ENCODE results near the gene IFNL1.

The IFNL1 gene

GRCh38 chr19:39296055-39296645 lies at the start of gene IFNL1:
Gene IFNL1, plus strand, starts transcription at chr19:39296407. Its CDS starts 15 bp downstream, at chr19:39296422.
- H3K9me3 Mint-ChIP-seq, result no peaks in the 10 kb centered on the region
- no peak for DNase-seq
- no peak for ATAC-seq (replicated peaks)
- no peaks in the 10 kb centered on the region for H3K36me3 Mint-ChIP-seq
- peaks cover 21 to 23% of the 10 kb centered on the region in 2 donors for H3K27me3 Mint-ChIP-seq
- peaks cover 0 to 2% of the 10 kb centered on the region in 2 donors for H3K4me1 Mint-ChIP-seq
- peak within 1 kb of the TSS; percentile 42 for H3K27ac Mint-ChIP-seq
- H3K4me3 Mint-ChIP-seq, result no peak within 1 kb of the TSS

GRCh38 chr19:39246951-39247669 lies 49.1 kb upstream of the IFNL1 start:
- peaks cover 0 to 5% of the 10 kb centered on the region in 2 donors for H3K4me1 Mint-ChIP-seq
- no peak for DNase-seq
- H3K36me3 Mint-ChIP-seq, result no peaks in the 10 kb centered on the region
- no peak overlapping the region for H3K27ac Mint-ChIP-seq
- peaks cover 25 to 47% of the 10 kb centered on the region in 2 donors for H3K27me3 Mint-ChIP-seq
- no peaks in the 10 kb centered on the region for H3K9me3 Mint-ChIP-seq
- no peak overlapping the region for H3K4me3 Mint-ChIP-seq
- ATAC-seq (replicated peaks), result peak in 1 of 2 donors; percentile 52

- H3K4me1 Mint-ChIP-seq, result peaks cover 3 to 5% of the 10 kb centered on the region in 2 donors
- no peak overlapping the region for H3K27ac Mint-ChIP-seq
- no peaks in the 10 kb centered on the region for H3K9me3 Mint-ChIP-seq
- H3K36me3 Mint-ChIP-seq, result no peaks in the 10 kb centered on the region
- DNase-seq (no peak), ATAC-seq (replicated peaks) (peak in 1 of 2 donors; percentile 36)
- peaks cover 25 to 47% of the 10 kb centered on the region in 2 donors for H3K27me3 Mint-ChIP-seq
- H3K4me3 Mint-ChIP-seq, result no peak overlapping the region
These were observed 48.2 kb upstream of the IFNL1 start for GRCh38 chr19:39247701-39248664.

- Mint-ChIP-seq H3K4me3 (no peak within 1 kb of the TSS), H3K27me3 (peaks cover 25 to 45% of the 10 kb centered on the region in 2 donors), H3K4me1 (peaks cover 3 to 5% of the 10 kb centered on the region in 2 donors)
These were observed 47.4 kb upstream of the IFNL1 start, which contains the start of gene IFNL4 for GRCh38 chr19:39248806-39249205. Gene IFNL4, minus strand, starts transcription at chr19:39248856.

GRCh38 chr19:39251081-39251480 lies 45.1 kb upstream of the IFNL1 start:
- no peak overlapping the region for H3K27ac Mint-ChIP-seq
- H3K4me1 Mint-ChIP-seq, result peaks cover 3 to 5% of the 10 kb centered on the region in 2 donors
- H3K4me3 Mint-ChIP-seq, result no peak overlapping the region
- H3K9me3 Mint-ChIP-seq, result no peaks in the 10 kb centered on the region
- DNase-seq (no peak), ATAC-seq (replicated peaks) (no peak)
- no peaks in the 10 kb centered on the region for H3K36me3 Mint-ChIP-seq
- H3K27me3 Mint-ChIP-seq, result peaks cover 15 to 35% of the 10 kb centered on the region in 2 donors

More at GRCh38 chr19:39248806-39249205, 47.4 kb upstream of the IFNL1 start, which contains the start of gene IFNL4:
- no peak within 1 kb of the TSS for H3K27ac Mint-ChIP-seq
- no peaks in the 10 kb centered on the region for H3K36me3 Mint-ChIP-seq
- H3K9me3 Mint-ChIP-seq, result no peaks in the 10 kb centered on the region
- no peak for ATAC-seq (replicated peaks)
- no peak for DNase-seq

- H3K27me3 Mint-ChIP-seq, result peaks cover 15 to 37% of the 10 kb centered on the region in 2 donors
- no peak overlapping the region for H3K27ac Mint-ChIP-seq
- no peak for ATAC-seq (replicated peaks)
- peaks cover 0 to 2% of the 10 kb centered on the region in 2 donors for H3K9me3 Mint-ChIP-seq
- H3K4me1 Mint-ChIP-seq, result peaks cover 3 to 5% of the 10 kb centered on the region in 2 donors
- no peak overlapping the region for H3K4me3 Mint-ChIP-seq
- no peaks in the 10 kb centered on the region for H3K36me3 Mint-ChIP-seq
- no peak for DNase-seq
These were observed 44.4 kb upstream of the IFNL1 start for GRCh38 chr19:39251846-39252245.

- H3K4me1 Mint-ChIP-seq, result peaks cover 0 to 3% of the 10 kb centered on the region in 2 donors
- H3K4me3 Mint-ChIP-seq, result no peak overlapping the region
- H3K27ac Mint-ChIP-seq, result no peak overlapping the region
- H3K36me3 Mint-ChIP-seq, result no peaks in the 10 kb centered on the region
- no peak for DNase-seq
- peaks cover 12 to 37% of the 10 kb centered on the region in 2 donors for H3K27me3 Mint-ChIP-seq
- H3K9me3 Mint-ChIP-seq, result peaks cover 0 to 5% of the 10 kb centered on the region in 2 donors
- no peak for ATAC-seq (replicated peaks)
These were observed 43.7 kb upstream of the IFNL1 start for GRCh38 chr19:39252458-39252857.

- ATAC-seq (replicated peaks), result no peak
- DNase-seq, result no peak
- peaks cover 0 to 5% of the 10 kb centered on the region in 2 donors for H3K9me3 Mint-ChIP-seq
- no peaks in the 10 kb centered on the region for H3K36me3 Mint-ChIP-seq
- H3K27me3 Mint-ChIP-seq, result peaks cover 6 to 28% of the 10 kb centered on the region in 2 donors
- H3K4me3 Mint-ChIP-seq, result no peak overlapping the region
- peaks cover 0 to 3% of the 10 kb centered on the region in 2 donors for H3K4me1 Mint-ChIP-seq
- no peak overlapping the region for H3K27ac Mint-ChIP-seq
These were observed 42.6 kb upstream of the IFNL1 start for GRCh38 chr19:39253374-39254149.

GRCh38 chr19:39254531-39255345 lies 41.5 kb upstream of the IFNL1 start:
- H3K27me3 Mint-ChIP-seq, result peaks cover 4 to 16% of the 10 kb centered on the region in 2 donors
- peaks cover 0 to 3% of the 10 kb centered on the region in 2 donors for H3K4me1 Mint-ChIP-seq
- no peak overlapping the region for H3K4me3 Mint-ChIP-seq
- peaks cover 0 to 5% of the 10 kb centered on the region in 2 donors for H3K9me3 Mint-ChIP-seq
- H3K27ac Mint-ChIP-seq, result no peak overlapping the region
- no peaks in the 10 kb centered on the region for H3K36me3 Mint-ChIP-seq
- ATAC-seq (replicated peaks), result no peak
- DNase-seq, result no peak

GRCh38 chr19:39257227-39257626 lies 39.0 kb upstream of the IFNL1 start:
- Mint-ChIP-seq H3K36me3 (no peaks in the 10 kb centered on the region), H3K9me3 (peaks cover 0 to 5% of the 10 kb centered on the region in 2 donors), H3K4me3 (no peak overlapping the region), H3K4me1 (peaks cover 0 to 3% of the 10 kb centered on the region in 2 donors), H3K27me3 (peaks cover 11 to 16% of the 10 kb centered on the region in 2 donors), H3K27ac (no peak overlapping the region)
- no peak for ATAC-seq (replicated peaks)
- no peak for DNase-seq

GRCh38 chr19:39261704-39262103 lies 34.5 kb upstream of the IFNL1 start:
- H3K4me1 Mint-ChIP-seq, result peaks cover 0 to 5% of the 10 kb centered on the region in 2 donors
- peaks cover 0 to 5% of the 10 kb centered on the region in 2 donors for H3K9me3 Mint-ChIP-seq
- ATAC-seq (replicated peaks) (no peak), DNase-seq (no peak)
- H3K36me3 Mint-ChIP-seq, result no peaks in the 10 kb centered on the region
- no peak overlapping the region for H3K27ac Mint-ChIP-seq
- H3K27me3 Mint-ChIP-seq, result peaks cover 41 to 48% of the 10 kb centered on the region in 2 donors
- no peak overlapping the region for H3K4me3 Mint-ChIP-seq

- Mint-ChIP-seq H3K4me1 (peaks cover 0 to 5% of the 10 kb centered on the region in 2 donors), H3K36me3 (no peaks in the 10 kb centered on the region), H3K4me3 (no peak overlapping the region), H3K9me3 (no peaks in the 10 kb centered on the region), H3K27ac (no peak overlapping the region), H3K27me3 (peaks cover 41 to 45% of the 10 kb centered on the region in 2 donors)
- DNase-seq (no peak), ATAC-seq (replicated peaks) (no peak)
These were observed 33.7 kb upstream of the IFNL1 start for GRCh38 chr19:39262496-39262895.

- Mint-ChIP-seq H3K4me3 (no peak overlapping the region), H3K9me3 (no peaks in the 10 kb centered on the region), H3K4me1 (peaks cover 0 to 7% of the 10 kb centered on the region in 2 donors), H3K27ac (no peak overlapping the region), H3K27me3 (peaks cover 46 to 52% of the 10 kb centered on the region in 2 donors), H3K36me3 (no peaks in the 10 kb centered on the region)
- no peak for DNase-seq
- peak in 1 of 2 donors; percentile 21 for ATAC-seq (replicated peaks)
These were observed 32.3 kb upstream of the IFNL1 start for GRCh38 chr19:39263912-39264305.
